CD4-positive, alpha-beta T cell (primary cell): ENCODE measurements around the gene FBXO30. TPM values are rescaled to one million over a fixed set of nuclear protein-coding genes. Genes with fewer than 3 reads are reported as not detected.

ENCODE experiments used
- ATAC-seq: fragments of 200-7000 bp; cut with Tn5 transposase; one replicate; pipeline ENCODE4 v1.10.0; 2022; ENCODE audit warnings: mild to moderate bottlenecking; ENCODE audit not compliant: poor library complexity
- CTCF ChIA-PET: fragments of 350-600 bp; sonication (Branson Sonifier 250); formaldehyde crosslinking; loops from one replicate; lab custom pipeline; 2021; ENCODE audit warnings: antibody characterized with exemption, inconsistent platforms; lab: Charles Lee
- POLR2A ChIA-PET: fragments of 350-600 bp; sonication (Branson Sonifier 250); formaldehyde crosslinking; loops from one replicate; lab custom pipeline; 2021; ENCODE audit warnings: antibody characterized with exemption, inconsistent platforms; lab: Charles Lee
- DNase-seq, 14 experiments: peaks; one replicate each; pipeline ENCODE4 v3.0.0-alpha.2; 2013 to 2020; ENCODE audit warnings: mixed read lengths in 2 of 14
- H3K27ac ChIP-seq, 2 donors: one replicate each; pipeline versions ENCODE4 v1.5.1 to v1.7.0; 2013; ENCODE audit warnings: low read length in 2 of 2, low read depth in 1 of 2, mild to moderate bottlenecking in 1 of 2
- H3K27me3 ChIP-seq, 2 experiments: 1 replicate in 1 of 2; 2 replicates in 1 of 2; pipeline versions ENCODE4 v1.6.1 to v1.7.0; 2013; ENCODE audit warnings: low read length in 2 of 2, control low read depth in 1 of 2, mild to moderate bottlenecking in 1 of 2, moderate library complexity in 1 of 2; ENCODE audit not compliant: insufficient read depth in 2 of 2, control insufficient read depth in 1 of 2
- H3K36me3 ChIP-seq: one replicate; pipeline ENCODE4 v1.6.1; 2013; ENCODE audit warnings: low read length, control low read depth; ENCODE audit not compliant: insufficient read depth
- H3K4me1 ChIP-seq: one replicate; pipeline ENCODE4 v1.6.1; 2013; ENCODE audit warnings: low read length, control low read depth; ENCODE audit not compliant: insufficient read depth
- H3K4me3 ChIP-seq: one replicate; pipeline ENCODE4 v1.5.1; 2013; ENCODE audit warnings: mild to moderate bottlenecking, low read length, moderate library complexity
- H3K9me3 ChIP-seq, 2 experiments: 1 replicate in 1 of 2; 2 replicates in 1 of 2; pipeline versions ENCODE4 v1.6.1 to v1.7.0; 2013; ENCODE audit warnings: low read length in 2 of 2, mild to moderate bottlenecking in 2 of 2, control low read depth in 1 of 2, moderate library complexity in 1 of 2; ENCODE audit not compliant: control insufficient read depth in 1 of 2, insufficient read depth in 1 of 2
- H3K27ac Mint-ChIP-seq: one replicate; pipeline ENCODE4 v1.8.0; 2020; ENCODE audit warnings: mixed read lengths
- H3K27me3 Mint-ChIP-seq: one replicate; pipeline ENCODE4 v1.8.0; 2021; ENCODE audit warnings: mixed read lengths
- H3K36me3 Mint-ChIP-seq: one replicate; pipeline ENCODE4 v1.8.0; 2021; ENCODE audit warnings: low read depth, mixed read lengths
- H3K4me1 Mint-ChIP-seq: one replicate; pipeline ENCODE4 v1.8.0; 2021; ENCODE audit warnings: low read depth, mixed read lengths
- H3K4me3 Mint-ChIP-seq: one replicate; pipeline ENCODE4 v1.8.0; 2020; ENCODE audit warnings: mild to moderate bottlenecking, mixed read lengths
- H3K9me3 Mint-ChIP-seq: one replicate; pipeline ENCODE4 v1.8.0; 2020; ENCODE audit warnings: mixed read lengths
- CTCF ChIP-seq: fragments of 200-600 bp; IDR thresholded peaks from one replicate; pipeline ENCODE4 v1.8.0; 2022; ENCODE audit warnings: antibody characterized with exemption, mild to moderate bottlenecking
- intact Hi-C, 2 experiments: fragments of 100-400 bp; cut with DNase I in 1 of 2; cut with micrococcal nuclease in 1 of 2; formaldehyde crosslinking; loops; one replicate each; pipeline versions ENCODE4 v1.15.1 to v1.9.0; 2023 to 2025; cut with DNase I, micrococcal nuclease
- total RNA-seq, 174 experiments: library from RNA in 2 of 174; stranded (reverse) in 2 of 174; gene quantifications; one replicate each; pipeline ENCODE4 v1.2.3 and lab custom pipeline; 2021 to 2026

The FBXO30 gene
- total RNA-seq, 2 experiments from 2014 or later = 1.3 to 1.4 TPM

GRCh38 chr6:145819994-145820393, 5.4 kb upstream of the FBXO30 start:
- ChIA-PET POLR2A (no interaction called here), CTCF (no interaction called here)
- peaks cover 2% of the 10 kb centered on the region for H3K36me3 Mint-ChIP-seq
- peaks cover 29% of the 10 kb centered on the region for H3K4me1 Mint-ChIP-seq
- H3K27me3 Mint-ChIP-seq = no peaks in the 10 kb centered on the region
- DNase-seq (peak in 1 of 14 experiments; percentile 41), ATAC-seq (no peak)
- intact Hi-C loops = loop anchor here in 1 of 2 experiments (10.0 kb wide), 2 partner anchors 1385 to 1725 kb away; partner anchors contain the start of genes SF3B5 and STXBP5
- TF ChIP-seq CTCF = no peak
- no peaks in the 10 kb centered on the region for H3K9me3 ChIP-seq
- H3K36me3 ChIP-seq = no peaks in the 10 kb centered on the region
- H3K27ac Mint-ChIP-seq = no peak overlapping the region
- no peaks in the 10 kb centered on the region for H3K9me3 Mint-ChIP-seq
- no peak overlapping the region for H3K27ac ChIP-seq
- no peaks in the 10 kb centered on the region for H3K27me3 ChIP-seq
- no peak overlapping the region for H3K4me3 ChIP-seq
- peaks cover 11% of the 10 kb centered on the region for H3K4me1 ChIP-seq
- H3K4me3 Mint-ChIP-seq = no peak overlapping the region

GRCh38 chr6:145818796-145819195, 4.2 kb upstream of the FBXO30 start:
- POLR2A ChIA-PET = no interaction called here
- intact Hi-C loops = loop anchor here in 1 of 2 experiments (10.0 kb wide), 2 partner anchors 1386 to 1724 kb away; partner anchors contain the start of genes SF3B5 and STXBP5
- Mint-ChIP-seq H3K4me1 (peaks cover 35% of the 10 kb centered on the region), H3K27me3 (no peaks in the 10 kb centered on the region), H3K36me3 (peaks cover 8% of the 10 kb centered on the region), H3K9me3 (no peaks in the 10 kb centered on the region), H3K4me3 (no peak overlapping the region), H3K27ac (no peak overlapping the region)
- Histone ChIP-seq H3K27me3 (no peaks in the 10 kb centered on the region), H3K27ac (no peak overlapping the region), H3K36me3 (no peaks in the 10 kb centered on the region), H3K4me3 (no peak overlapping the region), H3K9me3 (no peaks in the 10 kb centered on the region), H3K4me1 (peaks cover 17% of the 10 kb centered on the region)
- ATAC-seq (no peak), DNase-seq (no peak)
- no peak for TF ChIP-seq CTCF
- CTCF ChIA-PET = no interaction called here

DNA sequence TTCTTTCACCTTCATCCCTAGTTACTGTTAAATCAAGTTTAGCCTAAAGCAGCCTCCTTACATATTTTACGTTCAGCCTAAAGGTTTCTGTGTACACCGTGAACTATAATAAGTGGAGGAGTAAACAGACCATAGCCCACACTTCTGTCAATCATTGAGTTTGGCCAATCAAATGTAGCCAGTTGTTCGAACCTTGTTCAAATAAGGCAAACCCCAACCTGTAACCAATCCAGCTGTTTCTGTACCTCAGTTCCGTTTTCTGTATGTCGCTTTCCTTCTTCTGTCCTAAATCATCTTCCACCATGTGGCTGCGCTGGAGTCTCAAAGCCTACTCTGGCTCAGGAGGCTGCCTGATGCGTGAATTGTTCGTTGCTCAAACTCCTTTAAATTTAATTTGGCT, 1.8 kb upstream of the FBXO30 start:
- DNase-seq = no peak

More for the DNA sequence above, 1.8 kb upstream of the FBXO30 start:
- H3K27ac ChIP-seq = no peak overlapping the region
- intact Hi-C loops = loop anchor here in 1 of 2 experiments (10.0 kb wide), 2 partner anchors 1388 to 1722 kb away; partner anchors contain the start of genes SF3B5 and STXBP5
- Mint-ChIP-seq H3K9me3 (no peaks in the 10 kb centered on the region), H3K4me3 (peak overlapping the region; percentile 98), H3K27me3 (no peaks in the 10 kb centered on the region), H3K4me1 (peaks cover 55% of the 10 kb centered on the region), H3K36me3 (peaks cover 8% of the 10 kb centered on the region), H3K27ac (peak overlapping the region; percentile 75)
- ChIA-PET CTCF (no interaction called here), POLR2A (interaction anchor here (2.6 to 3.4 kb wide), 3 partner anchors 49 to 148 kb away, joined by 22 to 60 read pairs (median 41); partner anchors contain the start of genes EPM2A and SHPRH)
- H3K4me3 ChIP-seq = no peak overlapping the region
- no peak for ATAC-seq
- TF ChIP-seq CTCF = no peak
- H3K9me3 ChIP-seq = no peaks in the 10 kb centered on the region
- H3K36me3 ChIP-seq = no peaks in the 10 kb centered on the region
- H3K4me1 ChIP-seq = peaks cover 19% of the 10 kb centered on the region
- H3K27me3 ChIP-seq = no peaks in the 10 kb centered on the region
